Common myeloid progenitor, CD34-positive (primary cell): ENCODE results near the gene PTGIS.

Source experiments
- CTCF ChIA-PET: fragments of 350-600 bp; sonication (Branson Sonifier 250); formaldehyde crosslinking; loops from one replicate; lab custom pipeline; 2021; ENCODE audit warnings: antibody characterized with exemption; lab: Charles Lee
- POLR2A ChIA-PET: fragments of 350-600 bp; sonication (Branson Sonifier 250); formaldehyde crosslinking; loops from one replicate; lab custom pipeline; 2021; ENCODE audit warnings: antibody characterized with exemption; lab: Charles Lee
- DNase-seq, 3 donors: peaks; one replicate each; pipeline versions ENCODE4 v3.0.0 to v3.0.0-alpha.2; 2013
- H3K27ac ChIP-seq, 2 experiments: 1 replicate in 1 of 2; 2 replicates in 1 of 2; pipeline ENCODE4 v1.7.0; 2013; ENCODE audit warnings: inconsistent platforms in 2 of 2, low read length in 2 of 2, mild to moderate bottlenecking in 2 of 2, low read depth in 1 of 2, moderate library complexity in 1 of 2; ENCODE audit not compliant: severe bottlenecking in 2 of 2, insufficient read depth in 1 of 2, poor library complexity in 1 of 2
- H3K27me3 ChIP-seq, 5 experiments: replicated peaks in 2 of 5; 1 replicate in 3 of 5; 2 replicates in 2 of 5; pipeline versions ENCODE4 v1.6.1 to v1.7.0; 2013; ENCODE audit warnings: low read length in 4 of 5, mild to moderate bottlenecking in 2 of 5, moderate library complexity in 2 of 5, inconsistent platforms in 1 of 5; ENCODE audit not compliant: insufficient read depth in 5 of 5, control insufficient read depth in 4 of 5
- H3K36me3 ChIP-seq, 4 experiments: 1 replicate in 2 of 4; 2 replicates in 2 of 4; pipeline versions ENCODE4 v1.6.1 to v1.7.0; 2013; ENCODE audit warnings: low read length in 3 of 4, control low read depth in 1 of 4, mild to moderate bottlenecking in 1 of 4; ENCODE audit not compliant: control insufficient read depth in 4 of 4, insufficient read depth in 4 of 4
- H3K4me1 ChIP-seq, 4 experiments: 1 replicate in 3 of 4; 2 replicates in 1 of 4; pipeline versions ENCODE4 v1.6.1 to v1.7.1; 2013; ENCODE audit warnings: low read length in 3 of 4, mild to moderate bottlenecking in 3 of 4, control low read depth in 1 of 4, inconsistent platforms in 1 of 4, moderate library complexity in 1 of 4; ENCODE audit not compliant: control insufficient read depth in 4 of 4, insufficient read depth in 4 of 4; ENCODE audit errors: control extremely low read depth in 1 of 4
- H3K4me3 ChIP-seq, 7 experiments: 1 replicate in 4 of 7; 2 replicates in 3 of 7; pipeline versions ENCODE4 v1.5.1 to v1.7.0; 2013; ENCODE audit warnings: mild to moderate bottlenecking in 7 of 7, low read length in 6 of 7, moderate library complexity in 6 of 7, inconsistent platforms in 2 of 7, low read depth in 2 of 7, control low read depth in 1 of 7; ENCODE audit not compliant: insufficient read depth in 4 of 7, control insufficient read depth in 1 of 7; ENCODE audit errors: extremely low read depth in 1 of 7
- H3K9me3 ChIP-seq, 5 experiments: 1 replicate in 4 of 5; 2 replicates in 1 of 5; pipeline versions ENCODE4 v1.6.1 to v1.7.1; 2013; ENCODE audit warnings: low read length in 4 of 5, mild to moderate bottlenecking in 2 of 5, inconsistent platforms in 1 of 5, low read depth in 1 of 5, moderate library complexity in 1 of 5; ENCODE audit not compliant: control insufficient read depth in 4 of 5, insufficient read depth in 2 of 5; ENCODE audit errors: control extremely low read depth in 1 of 5
- WGBS: methylation state at CpG from one replicate; pipeline ENCODE4 v1.1.5; 2013; ENCODE audit not compliant: insufficient coverage; 5-methylcytosine and 5-hydroxymethylcytosine counted together

PTGIS gene

GRCh38 chr20:49543858-49544437 lies 24.0 kb downstream of the PTGIS start:
- Histone ChIP-seq H3K4me3 (no peak overlapping the region), H3K9me3 (peaks cover 0 to 15% (median 11%) of the 10 kb centered on the region in 5 experiments), H3K36me3 (no peaks in the 10 kb centered on the region), H3K4me1 (no peaks in the 10 kb centered on the region), H3K27ac (no peak overlapping the region), H3K27me3 (peaks cover 0 to 7% (median 0%) of the 10 kb centered on the region in 5 experiments)
- CTCF ChIA-PET: interaction anchor here (1.7 to 12.5 kb wide), 4 partner anchors 58 to 302 kb away, joined by 3 to 155 read pairs (median 7); no protein-coding TSS in a partner anchor
- POLR2A ChIA-PET: no interaction called here
- no peak for DNase-seq
- 93% methylated on average over 5 of the region's 10 CpGs for WGBS

- CTCF ChIA-PET: interaction anchor here (1.2 to 12.5 kb wide), 6 partner anchors 15 to 302 kb away, joined by 3 to 155 read pairs (median 6); no protein-coding TSS in a partner anchor
- 91% methylated on average over 11 of the region's 13 CpGs for WGBS
- Histone ChIP-seq H3K4me1 (no peaks in the 10 kb centered on the region), H3K27ac (no peak overlapping the region), H3K4me3 (no peak overlapping the region), H3K36me3 (no peaks in the 10 kb centered on the region), H3K9me3 (peaks cover 0 to 15% (median 12%) of the 10 kb centered on the region in 5 experiments), H3K27me3 (peaks cover 0 to 7% (median 1%) of the 10 kb centered on the region in 5 experiments)
- POLR2A ChIA-PET: no interaction called here
- no peak for DNase-seq
These were observed 24.7 kb downstream of the PTGIS start for GRCh38 chr20:49543071-49543857.

- no peak for DNase-seq
- H3K4me1 ChIP-seq: no peaks in the 10 kb centered on the region
- H3K27me3 ChIP-seq: peaks cover 0 to 7% (median 3%) of the 10 kb centered on the region in 5 experiments
- no peak overlapping the region for H3K4me3 ChIP-seq
- POLR2A ChIA-PET: interaction anchor here (0.6 kb wide), 1 partner anchor 15 kb away, joined by 10 read pairs; no protein-coding TSS in a partner anchor
- no peak overlapping the region for H3K27ac ChIP-seq
- peaks cover 0 to 15% (median 12%) of the 10 kb centered on the region in 5 experiments for H3K9me3 ChIP-seq
- no peaks in the 10 kb centered on the region for H3K36me3 ChIP-seq
- 100% methylated on average over 1 of the region's 4 CpGs for whole genome bisulfite sequencing
- CTCF ChIA-PET: interaction anchor here (0.7 to 12.5 kb wide), 11 partner anchors 8 to 303 kb away, joined by 3 to 155 read pairs (median 4); no protein-coding TSS in a partner anchor
These were observed 25.4 kb downstream of the PTGIS start for GRCh38 chr20:49542514-49542991.

DNA sequence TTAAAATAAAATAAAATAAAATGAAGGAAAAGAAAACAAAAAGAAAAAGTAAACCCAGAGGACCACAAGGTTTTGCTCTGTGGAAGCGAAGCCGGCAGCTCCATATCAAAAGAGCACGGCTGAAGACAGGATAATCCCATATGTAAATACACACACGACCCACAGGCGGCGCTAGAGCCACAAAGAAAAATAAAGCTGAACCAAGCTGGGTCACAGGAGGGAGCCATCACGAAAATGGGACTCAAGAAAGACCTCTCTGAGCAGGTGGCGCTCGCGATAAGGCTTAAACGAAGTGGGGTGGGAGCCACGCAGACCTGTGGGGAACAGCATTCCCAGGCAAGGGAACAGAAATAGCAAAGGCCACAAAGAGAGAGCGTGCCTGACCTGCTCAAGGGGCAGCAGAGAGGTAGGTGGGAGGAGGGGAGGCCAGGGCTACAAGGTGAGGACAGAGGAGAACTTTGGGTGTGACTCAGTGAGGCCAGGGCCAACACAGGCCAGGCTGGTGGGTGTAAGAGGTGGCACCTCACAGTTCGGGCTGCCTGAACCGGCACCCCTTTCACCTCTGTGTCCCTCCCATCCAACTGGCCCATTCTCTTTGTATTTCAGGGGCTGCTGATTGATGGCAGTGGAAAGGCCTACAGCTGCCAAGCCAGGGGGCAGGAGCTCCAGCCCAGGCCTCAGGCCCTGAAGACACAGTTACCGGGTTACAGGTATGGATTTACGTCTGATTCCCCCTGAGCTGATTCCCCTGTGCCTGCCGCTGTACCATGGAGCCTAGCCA lies 26.0 kb downstream of the PTGIS start:
- H3K27me3 ChIP-seq: peaks cover 0 to 12% (median 3%) of the 10 kb centered on the region in 5 experiments
- no peak overlapping the region for H3K27ac ChIP-seq
- peak; percentile 72 to 82 (median 75) for DNase-seq
- ChIA-PET POLR2A (interaction anchor here (0.6 to 0.7 kb wide), 2 partner anchors 16 to 40 kb away, joined by 4 to 10 read pairs; no protein-coding TSS in a partner anchor), CTCF (interaction anchor here (0.6 to 12.5 kb wide), 17 partner anchors 9 to 345 kb away, joined by 3 to 155 read pairs (median 4); no protein-coding TSS in a partner anchor)
- no peaks in the 10 kb centered on the region for H3K4me1 ChIP-seq
- H3K36me3 ChIP-seq: no peaks in the 10 kb centered on the region
- 62% methylated on average over 16 of the region's 18 CpGs for WGBS
- H3K4me3 ChIP-seq: no peak overlapping the region
- H3K9me3 ChIP-seq: peaks cover 0 to 15% (median 12%) of the 10 kb centered on the region in 5 experiments

GRCh38 chr20:49540687-49541435 lies 27.1 kb downstream of the PTGIS start:
- Histone ChIP-seq H3K27me3 (peaks cover 0 to 16% (median 3%) of the 10 kb centered on the region in 5 experiments), H3K4me3 (no peak overlapping the region), H3K27ac (no peak overlapping the region), H3K36me3 (no peaks in the 10 kb centered on the region), H3K9me3 (peaks cover 0 to 15% (median 11%) of the 10 kb centered on the region in 5 experiments), H3K4me1 (no peaks in the 10 kb centered on the region)
- ChIA-PET POLR2A (interaction anchor here (0.7 kb wide), 1 partner anchor 41 kb away, joined by 4 read pairs; no protein-coding TSS in a partner anchor), CTCF (interaction anchor here (0.6 to 12.5 kb wide), 16 partner anchors 12 to 346 kb away, joined by 3 to 155 read pairs (median 4); no protein-coding TSS in a partner anchor)
- 93% methylated on average over 13 of the region's 15 CpGs for WGBS
- no peak for DNase-seq

- CTCF ChIA-PET: interaction anchor here (0.6 to 12.5 kb wide), 9 partner anchors 14 to 209 kb away, joined by 3 to 155 read pairs (median 3); no protein-coding TSS in a partner anchor
- no peak for DNase-seq
- Histone ChIP-seq H3K4me3 (no peak overlapping the region), H3K27ac (no peak overlapping the region), H3K9me3 (peaks cover 0 to 8% (median 5%) of the 10 kb centered on the region in 5 experiments), H3K27me3 (peaks cover 0 to 16% (median 3%) of the 10 kb centered on the region in 5 experiments), H3K4me1 (peaks cover 0 to 2% (median under 1%) of the 10 kb centered on the region in 4 experiments), H3K36me3 (no peaks in the 10 kb centered on the region)
- POLR2A ChIA-PET: interaction anchor here (0.6 kb wide), 1 partner anchor 1946 kb away, joined by 3 read pairs; no protein-coding TSS in a partner anchor
- 100% methylated on average over 3 of the region's 6 CpGs for WGBS
These were observed 27.7 kb downstream of the PTGIS start for GRCh38 chr20:49540232-49540620.
